GM23338 (cell line): ENCODE data around the gene ATF3. TPM values are rescaled to one million over a fixed set of nuclear protein-coding genes. Genes with fewer than 3 reads are reported as not detected.

Experiments used
- ATAC-seq: fragments of 200-7000 bp; cut with Tn5 transposase; 3 replicates; pipeline ENCODE4 v1.9.1; 2020
- DNase-seq: peaks from one replicate; pipeline ENCODE4 v3.0.0-alpha.2; 2015; ENCODE audit warnings: low spot score
- H2AFZ ChIP-seq: fragments of 200-600 bp; sonication (generic); 2 replicates; pipeline ENCODE4 v1.8.0; 2016; ENCODE audit warnings: antibody characterized with exemption, mild to moderate bottlenecking, moderate library complexity
- H3F3A ChIP-seq: fragments of 200-600 bp; sonication (generic); replicated peaks from 2 replicates; pipeline ENCODE4 v1.8.0; 2017; ENCODE audit warnings: antibody characterized with exemption, mixed run types, low read depth
- H3K27ac ChIP-seq: fragments of 200-600 bp; sonication (generic); 2 replicates; pipeline ENCODE4 v1.6.1; 2016; ENCODE audit warnings: low read depth
- H3K27me3 ChIP-seq: fragments of 200-600 bp; sonication (generic); 2 replicates; pipeline ENCODE4 v1.8.0; 2016; ENCODE audit warnings: mild to moderate bottlenecking, mixed run types, moderate library complexity; ENCODE audit not compliant: insufficient read depth
- H3K36me3 ChIP-seq: fragments of 200-600 bp; sonication (generic); 2 replicates; pipeline ENCODE4 v1.8.0; 2016; ENCODE audit warnings: mild to moderate bottlenecking; ENCODE audit not compliant: insufficient read depth
- H3K4me1 ChIP-seq: fragments of 200-600 bp; sonication (generic); 2 replicates; pipeline ENCODE4 v1.8.0; 2016; ENCODE audit warnings: mild to moderate bottlenecking, moderate library complexity; ENCODE audit not compliant: insufficient read depth
- H3K4me2 ChIP-seq: fragments of 200-600 bp; sonication (generic); 2 replicates; pipeline ENCODE4 v1.7.1; 2017; ENCODE audit warnings: mixed run types
- H3K4me3 ChIP-seq: fragments of 200-600 bp; sonication (generic); 2 replicates; pipeline ENCODE4 v1.6.1; 2016; ENCODE audit warnings: mixed run types
- H3K79me2 ChIP-seq: fragments of 200-600 bp; sonication (generic); replicated peaks from 2 replicates; pipeline ENCODE4 v1.8.0; 2017; ENCODE audit warnings: mild to moderate bottlenecking; ENCODE audit not compliant: insufficient read depth
- H3K9me2 ChIP-seq: fragments of 200-600 bp; sonication (generic); 2 replicates; pipeline ENCODE4 v1.8.0; 2017; ENCODE audit not compliant: insufficient read depth
- H4K20me1 ChIP-seq: fragments of 200-600 bp; sonication (generic); replicated peaks from 2 replicates; pipeline ENCODE4 v1.8.0; 2017; ENCODE audit warnings: mild to moderate bottlenecking; ENCODE audit not compliant: insufficient read depth
- H3K27ac Mint-ChIP-seq: 2 replicates; pipeline ENCODE4 v1.8.0; 2020; ENCODE audit warnings: inconsistent platforms, mild to moderate bottlenecking, moderate library complexity, mixed read lengths
- H3K27me3 Mint-ChIP-seq: 3 replicates; pipeline ENCODE4 v1.8.0; 2022; ENCODE audit warnings: low read depth, mild to moderate bottlenecking, moderate library complexity, mixed read lengths, inconsistent platforms; ENCODE audit not compliant: insufficient read depth, poor library complexity
- H3K36me3 Mint-ChIP-seq: 3 replicates; pipeline ENCODE4 v1.8.0; 2021; ENCODE audit warnings: low read depth, mild to moderate bottlenecking, inconsistent platforms, moderate library complexity, mixed read lengths
- H3K4me1 Mint-ChIP-seq: 3 replicates; pipeline ENCODE4 v1.8.0; 2020; ENCODE audit warnings: mild to moderate bottlenecking, inconsistent platforms, mixed read lengths
- H3K4me3 Mint-ChIP-seq: 3 replicates; pipeline ENCODE4 v1.8.0; 2021; ENCODE audit warnings: moderate library complexity, mild to moderate bottlenecking, inconsistent platforms, mixed read lengths
- H3K9me3 Mint-ChIP-seq: 3 replicates; pipeline ENCODE4 v1.8.0; 2020; ENCODE audit warnings: moderate library complexity, mild to moderate bottlenecking, inconsistent platforms, mixed read lengths
- CREB1 ChIP-seq: fragments of 250-450 bp; sonication (Bioruptor Pico); IDR thresholded peaks from 2 replicates; pipeline ENCODE4 v1.5.0; 2020; ENCODE audit warnings: low read depth, mild to moderate bottlenecking, moderate library complexity
- CTCF ChIP-seq, 2 experiments: fragments of 200-600 bp in 1 of 2; sonication (generic) in 1 of 2; conservative IDR thresholded peaks; 2 replicates each; pipeline versions ENCODE4 v1.5.1 to v1.6.1; 2016 to 2017; ENCODE audit warnings: antibody characterized with exemption in 2 of 2, low read depth in 2 of 2, mild to moderate bottlenecking in 2 of 2, moderate library complexity in 1 of 2
- EZH2phosphoT487 ChIP-seq: fragments of 200-600 bp; sonication (generic); IDR thresholded peaks from one replicate; pipeline ENCODE4 v1.8.1; 2018; ENCODE audit warnings: antibody characterized with exemption; ENCODE audit not compliant: unreplicated experiment
- JUNB ChIP-seq: IDR thresholded peaks from one replicate; pipeline ENCODE4 v1.6.1; 2016; ENCODE audit warnings: antibody characterized with exemption; ENCODE audit not compliant: unreplicated experiment
- NANOG ChIP-seq: IDR thresholded peaks from 2 replicates; pipeline ENCODE4 v1.6.1; 2016; ENCODE audit warnings: antibody characterized with exemption, borderline replicate concordance
- POLR2AphosphoS5 ChIP-seq: IDR thresholded peaks from 2 replicates; pipeline ENCODE4 v1.6.1; 2016; ENCODE audit warnings: antibody characterized with exemption, low read depth
- REST ChIP-seq: IDR thresholded peaks from one replicate; pipeline ENCODE4 v1.6.1; 2018; ENCODE audit warnings: antibody characterized with exemption; ENCODE audit not compliant: unreplicated experiment
- ZNF114 ChIP-seq: fragments of 250-450 bp; sonication (Bioruptor Pico); IDR thresholded peaks from 2 replicates; pipeline ENCODE4 v1.5.0; 2020; ENCODE audit warnings: mild to moderate bottlenecking, moderate library complexity
- ZNF331 ChIP-seq: fragments of 250-450 bp; sonication (Bioruptor Pico); IDR thresholded peaks from 2 replicates; pipeline ENCODE4 v1.5.0; 2020; ENCODE audit warnings: low read depth, mild to moderate bottlenecking, moderate library complexity
- polyA plus RNA-seq: library from polyadenylated mRNA; unstranded; fragments of >200 nt; fragmentation: Nextera tagmentation; extraction: Ambion mirVana; gene quantifications from 2 replicates; pipeline ENCODE4 v1.2.1, GENCODE V29; 2016
- total RNA-seq: library from RNA; depleted of rRNA; stranded (reverse); fragments of >200 nt; shearing (Covaris generic); gene quantifications from 2 replicates; pipeline ENCODE4 v1.2.3, GENCODE V29; 2014
- TF ChIP-seq, protein P1 (sequence below): IDR thresholded peaks from 2 replicates; pipeline ENCODE4 v1.6.1; 2016; ENCODE audit warnings: antibody characterized with exemption

ATF3 gene
- total and polyA plus RNA-seq, 2 experiments from 2014 or later = 12.6 to 17.2 TPM

- no peak for TF ChIP-seq CTCF (conservative IDR thresholded peaks at IDR 0.05; ENCODE audit: low read depth in 2 of 2)
- TF ChIP-seq POLR2AphosphoS5 = no peak
- TF ChIP-seq NANOG = no peak
- TF ChIP-seq EZH2phosphoT487 = no peak
- no peak for TF ChIP-seq CREB1 (CRISPR knock-in tag)
These were observed 24.6 kb downstream of the ATF3 start (continued) for GRCh38 chr1:212633161-212633560.

- no peak for DNase-seq
- ATAC-seq = no peak
- Mint-ChIP-seq H3K4me1 (peaks cover 13% of the 10 kb centered on the region), H3K4me3 (no peak overlapping the region), H3K27ac (no peak overlapping the region), H3K9me3 (peaks cover 9% of the 10 kb centered on the region; the same call in 2 of the 3 replicates), H3K27me3 (peaks cover 14% of the 10 kb centered on the region), H3K36me3 (peaks cover 6% of the 10 kb centered on the region; the same call in 2 of the 3 replicates)
- H3K9me2 ChIP-seq = no peaks in the 10 kb centered on the region
- H3K79me2 ChIP-seq = no peaks in the 10 kb centered on the region
- no peak for TF ChIP-seq REST
- peak; percentile 99 for TF ChIP-seq ZNF331 (CRISPR knock-in tag)
- H3K4me2 ChIP-seq = no peak overlapping the region
- no peaks in the 10 kb centered on the region for H4K20me1 ChIP-seq
- H2AFZ ChIP-seq = no peak overlapping the region
- H3K27me3 ChIP-seq = no peaks in the 10 kb centered on the region
- H3K4me1 ChIP-seq = peaks cover 14% of the 10 kb centered on the region
- no peaks in the 10 kb centered on the region for H3F3A ChIP-seq
- H3K27ac ChIP-seq = no peak overlapping the region
- H3K36me3 ChIP-seq = no peaks in the 10 kb centered on the region
- no peak overlapping the region for H3K4me3 ChIP-seq
These were observed 25.7 kb downstream of the ATF3 start for GRCh38 chr1:212634252-212634651.

- H3K27ac Mint-ChIP-seq = no peak overlapping the region
- Histone ChIP-seq H3K79me2 (no peaks in the 10 kb centered on the region), H3K9me2 (peaks cover under 1% of the 10 kb centered on the region; the same call in 1 of the 2 replicates), H3K4me2 (no peak overlapping the region), H3F3A (no peaks in the 10 kb centered on the region), H4K20me1 (no peaks in the 10 kb centered on the region), H2AFZ (peak overlapping the region; percentile 59), H3K36me3 (no peaks in the 10 kb centered on the region), H3K27me3 (no peaks in the 10 kb centered on the region), H3K4me3 (no peak overlapping the region), H3K27ac (no peak overlapping the region), H3K4me1 (peaks cover 14% of the 10 kb centered on the region)
- TF ChIP-seq, protein P1, sequence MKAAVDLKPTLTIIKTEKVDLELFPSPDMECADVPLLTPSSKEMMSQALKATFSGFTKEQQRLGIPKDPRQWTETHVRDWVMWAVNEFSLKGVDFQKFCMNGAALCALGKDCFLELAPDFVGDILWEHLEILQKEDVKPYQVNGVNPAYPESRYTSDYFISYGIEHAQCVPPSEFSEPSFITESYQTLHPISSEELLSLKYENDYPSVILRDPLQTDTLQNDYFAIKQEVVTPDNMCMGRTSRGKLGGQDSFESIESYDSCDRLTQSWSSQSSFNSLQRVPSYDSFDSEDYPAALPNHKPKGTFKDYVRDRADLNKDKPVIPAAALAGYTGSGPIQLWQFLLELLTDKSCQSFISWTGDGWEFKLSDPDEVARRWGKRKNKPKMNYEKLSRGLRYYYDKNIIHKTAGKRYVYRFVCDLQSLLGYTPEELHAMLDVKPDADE = no peak
- TF ChIP-seq CTCF (conservative IDR thresholded peaks at IDR 0.05; ENCODE audit: low read depth in 2 of 2) (no peak), ZNF114 (CRISPR knock-in tag) (no peak), NANOG (no peak), JUNB (no peak), CREB1 (CRISPR knock-in tag) (no peak)
- peaks cover 14% of the 10 kb centered on the region for H3K27me3 Mint-ChIP-seq
- ATAC-seq = no peak
- peaks cover 6% of the 10 kb centered on the region; the same call in 2 of the 3 replicates for H3K36me3 Mint-ChIP-seq
- no peak overlapping the region for H3K4me3 Mint-ChIP-seq
- peaks cover 13% of the 10 kb centered on the region for H3K4me1 Mint-ChIP-seq
- no peak for DNase-seq
- peaks cover 9% of the 10 kb centered on the region; the same call in 2 of the 3 replicates for H3K9me3 Mint-ChIP-seq
These were observed 26.6 kb downstream of the ATF3 start for GRCh38 chr1:212635141-212635631.
